ENCODE data around the gene WFDC9.

DNA sequence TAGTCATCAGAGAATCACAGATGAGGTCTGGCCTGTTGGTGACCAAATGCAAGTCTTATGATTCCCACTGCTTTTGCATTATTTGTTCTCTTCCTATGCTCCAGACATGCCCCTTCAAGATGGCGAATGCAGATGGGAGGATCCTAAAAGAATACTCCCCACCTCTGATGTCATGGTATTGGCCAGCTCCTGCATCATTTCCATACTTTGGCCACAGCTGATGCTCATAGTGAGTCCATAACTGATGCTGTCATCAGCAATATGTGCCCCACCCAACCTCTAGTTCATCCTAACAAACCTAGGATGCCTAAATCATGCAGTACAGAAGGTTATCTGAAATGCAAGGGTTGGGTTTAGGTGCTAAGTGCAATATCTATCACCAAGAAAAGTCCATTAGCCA lies 5.4 kb upstream of the WFDC9 start:
- TF ChIP-seq, protein P1, sequence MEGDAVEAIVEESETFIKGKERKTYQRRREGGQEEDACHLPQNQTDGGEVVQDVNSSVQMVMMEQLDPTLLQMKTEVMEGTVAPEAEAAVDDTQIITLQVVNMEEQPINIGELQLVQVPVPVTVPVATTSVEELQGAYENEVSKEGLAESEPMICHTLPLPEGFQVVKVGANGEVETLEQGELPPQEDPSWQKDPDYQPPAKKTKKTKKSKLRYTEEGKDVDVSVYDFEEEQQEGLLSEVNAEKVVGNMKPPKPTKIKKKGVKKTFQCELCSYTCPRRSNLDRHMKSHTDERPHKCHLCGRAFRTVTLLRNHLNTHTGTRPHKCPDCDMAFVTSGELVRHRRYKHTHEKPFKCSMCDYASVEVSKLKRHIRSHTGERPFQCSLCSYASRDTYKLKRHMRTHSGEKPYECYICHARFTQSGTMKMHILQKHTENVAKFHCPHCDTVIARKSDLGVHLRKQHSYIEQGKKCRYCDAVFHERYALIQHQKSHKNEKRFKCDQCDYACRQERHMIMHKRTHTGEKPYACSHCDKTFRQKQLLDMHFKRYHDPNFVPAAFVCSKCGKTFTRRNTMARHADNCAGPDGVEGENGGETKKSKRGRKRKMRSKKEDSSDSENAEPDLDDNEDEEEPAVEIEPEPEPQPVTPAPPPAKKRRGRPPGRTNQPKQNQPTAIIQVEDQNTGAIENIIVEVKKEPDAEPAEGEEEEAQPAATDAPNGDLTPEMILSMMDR (conservative IDR thresholded peaks at IDR 0.05; ENCODE audit: low read length): no peak
- TF ChIP-seq EZH2phosphoT487 (IDR thresholded peaks at IDR 0.05; ENCODE audit: borderline replicate concordance): no peak
